Thyroid gland (tissue), 4 donors: ENCODE measurements around the gene PDCD5. TPM values are rescaled to one million over a fixed set of nuclear protein-coding genes. Genes with fewer than 3 reads are reported as not detected.

Experiments used
- DNase-seq, 2 donors: peaks; one replicate each; pipeline ENCODE4 v3.0.0-alpha.2; 2019
- H3K27ac ChIP-seq, 3 donors: fragments of 200-600 bp; sonication (generic); 1 replicate in 2 of 3; 2 replicates in 1 of 3; pipeline ENCODE4 v1.5.1; 2016 to 2019; ENCODE audit warnings: mild to moderate bottlenecking in 1 of 3, moderate library complexity in 1 of 3
- H3K27me3 ChIP-seq: fragments of 200-600 bp; sonication (generic); one replicate; pipeline ENCODE4 v1.5.1; 2019
- H3K36me3 ChIP-seq, 2 donors: fragments of 200-600 bp; sonication (generic); one replicate each; pipeline ENCODE4 v1.5.1; 2016 to 2019
- H3K4me1 ChIP-seq, 2 donors: fragments of 200-600 bp; sonication (generic); one replicate each; pipeline ENCODE4 v1.5.1; 2017 to 2019
- H3K4me3 ChIP-seq, 3 donors: fragments of 200-600 bp; sonication (generic); replicated peaks in 1 of 3; 1 replicate in 2 of 3; 2 replicates in 1 of 3; pipeline ENCODE4 v1.5.1; 2016; ENCODE audit warnings: mild to moderate bottlenecking in 1 of 3
- H3K9me3 ChIP-seq: fragments of 200-600 bp; sonication (generic); one replicate; pipeline ENCODE4 v1.5.1; 2017
- CTCF ChIP-seq, 6 experiments: fragments of 200-600 bp in 3 of 6; fragments of 450-650 bp in 3 of 6; sonication (generic) in 3 of 6; IDR thresholded peaks; one replicate each; pipeline ENCODE4 v1.5.1; 2016 to 2019; ENCODE audit warnings: antibody characterized with exemption in 6 of 6, mild to moderate bottlenecking in 2 of 6, inconsistent platforms in 1 of 6, moderate library complexity in 1 of 6
- POLR2A ChIP-seq, 2 donors: fragments of 450-650 bp; IDR thresholded peaks; one replicate each; pipeline ENCODE4 v1.6.1; 2017; ENCODE audit warnings: antibody characterized with exemption in 2 of 2, mild to moderate bottlenecking in 2 of 2, moderate library complexity in 1 of 2
- WGBS, 2 donors: methylation state at CpG; one replicate each; pipeline ENCODE4 v1.1.5; 2017; 5-methylcytosine and 5-hydroxymethylcytosine counted together
- intact Hi-C: fragments of 100-400 bp; cut with DNase I; formaldehyde crosslinking; loops from one replicate; pipeline ENCODE4 v1.15.1; 2023
- total RNA-seq, 4 donors: library from RNA; depleted of rRNA; stranded (reverse); fragments of >200 nt; gene quantifications; one replicate each; pipeline ENCODE4 v1.2.3, GENCODE V29; 2016

The PDCD5 gene
- total RNA-seq, 4 donors from 2014 or later = 70.0 to 111 (median 93.7) TPM

- no peaks in the 10 kb centered on the region for H3K4me1 ChIP-seq
- intact Hi-C loops = no loop called here
- TF ChIP-seq CTCF (IDR thresholded peaks at IDR 0.05) (no peak), POLR2A (IDR thresholded peaks at IDR 0.05) (no peak)
- H3K27ac ChIP-seq = no peak overlapping the region
- H3K36me3 ChIP-seq = peaks cover 30 to 51% of the 10 kb centered on the region in 2 donors
- DNase-seq = no peak
- WGBS, 2 donors = 70% methylated on average over 4 of the region's 4 CpGs
- H3K9me3 ChIP-seq = no peaks in the 10 kb centered on the region
- no peaks in the 10 kb centered on the region for H3K27me3 ChIP-seq
- no peak overlapping the region for H3K4me3 ChIP-seq
Observed at GRCh38 chr19:32613008-32613407, 32.0 kb downstream of the PDCD5 start.

- H3K36me3 ChIP-seq = peaks cover 43 to 68% of the 10 kb centered on the region in 2 donors
- no peaks in the 10 kb centered on the region for H3K27me3 ChIP-seq
- H3K4me1 ChIP-seq = no peaks in the 10 kb centered on the region
- no peak overlapping the region for H3K4me3 ChIP-seq
- DNase-seq = no peak
- 96 to 97% methylated on average over 7 of the region's 7 CpGs for WGBS, 2 donors
- H3K9me3 ChIP-seq = no peaks in the 10 kb centered on the region
- intact Hi-C loops = no loop called here
- no peak overlapping the region for H3K27ac ChIP-seq
- no peak for TF ChIP-seq CTCF (IDR thresholded peaks at IDR 0.05)
Observed at GRCh38 chr19:32614916-32615315, 33.9 kb downstream of the PDCD5 start.

GRCh38 chr19:32615569-32615968 lies 34.6 kb downstream of the PDCD5 start:
- TF ChIP-seq CTCF (IDR thresholded peaks at IDR 0.05) (no peak), POLR2A (IDR thresholded peaks at IDR 0.05) (no peak)
- H3K9me3 ChIP-seq = no peaks in the 10 kb centered on the region
- WGBS, 2 donors = 87 to 88% methylated on average over 11 of the region's 11 CpGs
- H3K4me1 ChIP-seq = no peaks in the 10 kb centered on the region
- H3K27ac ChIP-seq = no peak overlapping the region
- peaks cover 48 to 75% of the 10 kb centered on the region in 2 donors for H3K36me3 ChIP-seq
- no peak for DNase-seq
- H3K27me3 ChIP-seq = no peaks in the 10 kb centered on the region
- intact Hi-C loops = no loop called here
- H3K4me3 ChIP-seq = no peak overlapping the region

GRCh38 chr19:32619051-32619685 lies 38.2 kb downstream of the PDCD5 start:
- H3K4me1 ChIP-seq = no peaks in the 10 kb centered on the region
- H3K27ac ChIP-seq = no peak overlapping the region
- H3K9me3 ChIP-seq = no peaks in the 10 kb centered on the region
- DNase-seq = no peak
- intact Hi-C loops = no loop called here
- H3K4me3 ChIP-seq = no peak overlapping the region
- peaks cover 67 to 77% of the 10 kb centered on the region in 2 donors for H3K36me3 ChIP-seq
- WGBS, 2 donors = 92 to 93% methylated on average over 18 to 21 of the region's 23 CpGs
- no peaks in the 10 kb centered on the region for H3K27me3 ChIP-seq
- TF ChIP-seq POLR2A (IDR thresholded peaks at IDR 0.05) (no peak), CTCF (IDR thresholded peaks at IDR 0.05) (no peak)

- intact Hi-C loops = no loop called here
- H3K4me1 ChIP-seq = no peaks in the 10 kb centered on the region
- no peak for DNase-seq
- no peak overlapping the region for H3K4me3 ChIP-seq
- H3K36me3 ChIP-seq = peaks cover 48 to 54% of the 10 kb centered on the region in 2 donors
- TF ChIP-seq POLR2A (IDR thresholded peaks at IDR 0.05) = no peak
- TF ChIP-seq CTCF (IDR thresholded peaks at IDR 0.05) = no peak
- H3K27ac ChIP-seq = no peak overlapping the region
- 81 to 89% methylated on average over 12 of the region's 12 CpGs for WGBS, 2 donors
- no peaks in the 10 kb centered on the region for H3K9me3 ChIP-seq
- H3K27me3 ChIP-seq = no peaks in the 10 kb centered on the region
Observed at GRCh38 chr19:32622002-32622401, 41.0 kb downstream of the PDCD5 start.
